NT2/D1 (cell line): Measurements from ENCODE around the gene ABCA5.

Experiments used
- SUZ12 ChIP-seq: IDR thresholded peaks from 2 replicates; pipeline ENCODE4 v1.6.1; 2011; ENCODE audit not compliant: insufficient read length, insufficient read depth; ENCODE audit errors: extremely low read depth
- YY1 ChIP-seq: IDR thresholded peaks from 2 replicates; pipeline ENCODE4 v1.6.1; 2011; ENCODE audit not compliant: insufficient read length, insufficient read depth
- ZNF274 ChIP-seq: IDR thresholded peaks from 2 replicates; pipeline ENCODE4 v1.6.1; 2011; ENCODE audit warnings: mild to moderate bottlenecking, low read depth, low read length

- no peak for TF ChIP-seq ZNF274
- TF ChIP-seq YY1, result no peak
- no peak for TF ChIP-seq SUZ12
Measured at GRCh38 chr17:69336580-69336979, 9.6 kb upstream of the ABCA5 start.
